GM12801 (cell line): Measurements from ENCODE around the gene ADGRG2.

Experiments
- TF ChIP-seq, protein P1 (sequence below): IDR thresholded peaks from one replicate; pipeline ENCODE4 v1.5.1; 2011; ENCODE audit warnings: control low read depth; ENCODE audit not compliant: insufficient read length; ENCODE audit errors: extremely low read depth

ADGRG2 gene, protein sequence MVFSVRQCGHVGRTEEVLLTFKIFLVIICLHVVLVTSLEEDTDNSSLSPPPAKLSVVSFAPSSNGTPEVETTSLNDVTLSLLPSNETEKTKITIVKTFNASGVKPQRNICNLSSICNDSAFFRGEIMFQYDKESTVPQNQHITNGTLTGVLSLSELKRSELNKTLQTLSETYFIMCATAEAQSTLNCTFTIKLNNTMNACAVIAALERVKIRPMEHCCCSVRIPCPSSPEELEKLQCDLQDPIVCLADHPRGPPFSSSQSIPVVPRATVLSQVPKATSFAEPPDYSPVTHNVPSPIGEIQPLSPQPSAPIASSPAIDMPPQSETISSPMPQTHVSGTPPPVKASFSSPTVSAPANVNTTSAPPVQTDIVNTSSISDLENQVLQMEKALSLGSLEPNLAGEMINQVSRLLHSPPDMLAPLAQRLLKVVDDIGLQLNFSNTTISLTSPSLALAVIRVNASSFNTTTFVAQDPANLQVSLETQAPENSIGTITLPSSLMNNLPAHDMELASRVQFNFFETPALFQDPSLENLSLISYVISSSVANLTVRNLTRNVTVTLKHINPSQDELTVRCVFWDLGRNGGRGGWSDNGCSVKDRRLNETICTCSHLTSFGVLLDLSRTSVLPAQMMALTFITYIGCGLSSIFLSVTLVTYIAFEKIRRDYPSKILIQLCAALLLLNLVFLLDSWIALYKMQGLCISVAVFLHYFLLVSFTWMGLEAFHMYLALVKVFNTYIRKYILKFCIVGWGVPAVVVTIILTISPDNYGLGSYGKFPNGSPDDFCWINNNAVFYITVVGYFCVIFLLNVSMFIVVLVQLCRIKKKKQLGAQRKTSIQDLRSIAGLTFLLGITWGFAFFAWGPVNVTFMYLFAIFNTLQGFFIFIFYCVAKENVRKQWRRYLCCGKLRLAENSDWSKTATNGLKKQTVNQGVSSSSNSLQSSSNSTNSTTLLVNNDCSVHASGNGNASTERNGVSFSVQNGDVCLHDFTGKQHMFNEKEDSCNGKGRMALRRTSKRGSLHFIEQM

DNA sequence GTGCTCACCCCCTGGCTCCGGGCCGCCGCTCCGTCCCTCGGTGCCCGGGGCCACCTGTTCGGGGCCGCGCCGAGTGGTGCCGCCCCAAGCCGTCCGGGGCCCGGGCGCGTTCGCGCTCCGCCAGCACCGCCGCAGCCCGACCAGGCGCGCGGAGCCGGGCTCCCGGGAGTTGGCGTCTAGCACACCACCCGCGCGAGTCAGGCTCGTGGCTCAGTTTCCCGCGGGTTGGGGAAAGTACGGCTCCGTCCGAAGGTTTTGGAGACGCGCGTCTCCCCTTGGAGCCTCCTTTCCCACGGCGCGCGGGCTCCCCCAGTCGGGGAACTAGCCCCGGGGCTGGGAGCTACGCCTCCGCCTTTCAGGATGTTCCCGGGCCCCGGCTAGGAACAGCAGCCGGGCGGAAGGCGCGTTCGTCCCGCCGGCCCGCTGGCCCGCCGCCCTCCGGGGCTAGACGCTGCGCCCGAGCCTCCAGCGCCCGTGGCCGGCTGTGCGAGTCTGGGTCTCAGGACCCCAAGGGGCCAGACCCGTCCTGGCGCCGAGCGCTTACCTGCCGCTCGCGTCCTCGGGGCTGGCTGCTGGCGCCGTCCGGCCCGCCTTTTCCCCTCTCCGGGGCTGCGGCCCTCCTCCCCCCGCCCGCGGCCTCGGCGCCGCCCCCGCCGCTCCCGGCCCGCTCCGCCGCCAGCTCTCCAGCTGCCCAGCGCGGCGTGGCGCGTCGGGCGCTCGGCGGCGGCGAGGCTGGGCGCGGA is at the start of gene ADGRG2:
Gene ADGRG2, minus strand, starts transcription at position 571 of the 743 bp plus-strand sequence. CDS start 53,634 bp downstream, outside the sequence.
- TF ChIP-seq, protein P1, sequence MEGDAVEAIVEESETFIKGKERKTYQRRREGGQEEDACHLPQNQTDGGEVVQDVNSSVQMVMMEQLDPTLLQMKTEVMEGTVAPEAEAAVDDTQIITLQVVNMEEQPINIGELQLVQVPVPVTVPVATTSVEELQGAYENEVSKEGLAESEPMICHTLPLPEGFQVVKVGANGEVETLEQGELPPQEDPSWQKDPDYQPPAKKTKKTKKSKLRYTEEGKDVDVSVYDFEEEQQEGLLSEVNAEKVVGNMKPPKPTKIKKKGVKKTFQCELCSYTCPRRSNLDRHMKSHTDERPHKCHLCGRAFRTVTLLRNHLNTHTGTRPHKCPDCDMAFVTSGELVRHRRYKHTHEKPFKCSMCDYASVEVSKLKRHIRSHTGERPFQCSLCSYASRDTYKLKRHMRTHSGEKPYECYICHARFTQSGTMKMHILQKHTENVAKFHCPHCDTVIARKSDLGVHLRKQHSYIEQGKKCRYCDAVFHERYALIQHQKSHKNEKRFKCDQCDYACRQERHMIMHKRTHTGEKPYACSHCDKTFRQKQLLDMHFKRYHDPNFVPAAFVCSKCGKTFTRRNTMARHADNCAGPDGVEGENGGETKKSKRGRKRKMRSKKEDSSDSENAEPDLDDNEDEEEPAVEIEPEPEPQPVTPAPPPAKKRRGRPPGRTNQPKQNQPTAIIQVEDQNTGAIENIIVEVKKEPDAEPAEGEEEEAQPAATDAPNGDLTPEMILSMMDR = no peak

DNA sequence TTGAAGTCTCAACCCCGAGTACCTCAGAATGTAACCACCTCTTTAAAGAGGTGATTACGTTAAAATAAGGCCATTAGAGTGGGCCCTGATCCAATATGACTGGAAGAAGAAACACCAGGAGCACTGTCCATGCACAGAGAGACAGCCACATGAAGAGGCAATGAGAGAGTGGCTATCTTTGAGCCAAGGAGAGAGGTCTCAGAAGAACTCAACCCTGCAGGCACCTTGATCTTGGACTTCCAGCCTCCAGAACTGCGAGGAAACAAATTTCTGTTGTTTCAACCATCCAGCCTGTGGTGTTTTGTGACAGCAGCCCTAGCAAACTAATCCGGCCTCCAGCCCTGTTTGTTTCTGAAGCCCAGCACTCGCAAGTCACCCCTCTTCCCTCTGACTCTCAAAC is 46.3 kb upstream of the ADGRG2 start:
- TF ChIP-seq, protein P1 = no peak

DNA sequence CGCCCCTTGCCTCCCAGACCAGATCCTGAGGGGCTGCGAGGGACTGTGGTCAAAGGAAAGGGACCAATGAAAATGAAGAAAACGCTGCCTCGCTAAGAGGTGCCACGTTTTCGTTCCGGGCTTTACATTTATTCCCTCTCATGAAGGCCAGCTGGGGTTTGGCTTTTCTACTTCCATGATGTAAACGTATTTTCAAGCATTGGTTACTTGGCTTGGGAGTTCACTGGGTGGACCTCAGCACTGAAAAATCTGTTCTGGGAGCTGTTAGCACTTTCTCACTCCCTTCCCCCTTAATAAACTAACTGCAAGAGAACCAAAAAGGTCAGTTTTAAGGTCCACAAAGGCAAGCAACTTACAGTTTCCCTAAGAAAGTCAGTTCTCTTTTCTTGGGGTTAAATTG is 40.6 kb upstream of the ADGRG2 start:
- TF ChIP-seq, protein P1 = no peak

DNA sequence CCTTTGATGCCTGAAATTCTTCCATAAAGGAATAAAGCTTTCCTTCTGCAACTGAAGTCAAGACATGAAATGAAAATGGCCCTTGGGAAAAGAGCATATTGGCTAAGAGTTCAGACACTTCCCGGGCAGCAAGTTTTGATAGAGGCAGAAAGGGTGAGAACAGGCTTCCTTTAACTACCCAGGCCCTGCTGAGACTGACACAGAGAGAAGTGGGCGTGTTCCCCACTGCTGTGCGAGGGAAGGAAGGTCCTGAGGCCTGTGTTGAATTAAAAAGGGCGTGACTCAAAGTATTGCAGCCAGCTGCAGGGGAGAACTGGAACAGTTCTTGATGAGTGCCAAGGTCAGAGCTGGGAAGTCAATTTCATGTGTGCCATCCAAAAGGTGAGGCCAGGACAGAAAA is 33.9 kb upstream of the ADGRG2 start:
- TF ChIP-seq, protein P1 = no peak

DNA sequence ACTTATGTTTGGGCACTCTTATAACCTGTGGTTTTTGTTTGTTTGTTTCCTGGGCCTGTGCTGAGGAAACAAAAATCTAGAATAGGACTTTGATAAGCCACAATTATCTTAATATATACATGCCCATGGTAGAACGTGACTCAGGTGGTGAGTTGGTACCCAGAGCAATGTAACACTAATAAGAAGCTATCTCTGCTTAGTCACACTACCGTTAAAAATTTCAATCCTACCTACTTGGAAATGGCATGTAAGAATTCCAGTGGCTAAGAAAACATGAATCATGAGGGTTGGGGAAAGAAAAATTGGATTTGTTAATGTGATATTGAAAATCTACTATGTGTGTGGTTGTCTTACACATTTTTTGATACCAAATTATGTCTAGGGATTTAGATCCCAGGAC is 30.5 kb upstream of the ADGRG2 start:
- TF ChIP-seq, protein P1 = no peak

DNA sequence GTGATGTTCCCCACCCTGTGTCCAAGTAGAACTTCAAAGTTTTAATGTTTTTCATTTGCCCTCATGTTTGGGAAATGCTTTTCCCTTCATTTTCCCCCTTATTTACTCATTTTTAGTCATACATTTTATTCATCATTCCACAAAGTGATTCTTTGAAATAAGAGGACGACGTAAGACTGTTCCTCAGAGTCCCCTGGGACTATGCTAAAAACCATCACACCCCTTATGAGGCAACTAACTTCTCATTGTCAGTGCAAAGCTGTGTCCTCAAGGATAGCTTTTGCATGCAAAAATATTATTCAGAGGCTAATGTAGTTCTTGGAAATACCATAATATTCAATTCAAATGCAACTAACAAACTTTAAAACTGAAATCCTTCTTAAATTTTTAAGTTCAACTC is 14.8 kb upstream of the ADGRG2 start:
- TF ChIP-seq, protein P1 = no peak

DNA sequence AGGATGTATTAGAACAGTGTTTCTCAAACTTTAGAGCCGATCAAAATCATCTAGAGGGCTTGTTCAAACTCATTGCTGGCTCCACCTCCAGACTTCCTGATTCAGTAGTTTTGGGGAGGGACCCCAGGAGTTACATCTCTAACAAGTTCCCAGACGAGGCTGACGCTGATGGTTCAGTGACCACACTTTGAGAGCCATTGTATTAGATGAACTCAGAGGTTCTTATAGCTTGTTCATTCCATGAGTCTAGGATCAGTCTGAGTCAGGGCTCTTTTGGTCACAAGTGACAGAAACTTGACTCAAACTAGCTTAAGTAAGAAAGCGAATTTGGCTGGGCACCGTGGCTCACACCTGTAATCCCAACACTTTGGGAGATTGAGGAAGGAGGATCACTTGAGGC is 11.5 kb upstream of the ADGRG2 start:
- TF ChIP-seq, protein P1 = no peak
